HFFc6 (cell line): Measurements from ENCODE around the gene FRY. TPM values are rescaled to one million over a fixed set of nuclear protein-coding genes. Genes with fewer than 3 reads are reported as not detected.

Experiments used
- DNase-seq: peaks from one replicate; pipeline ENCODE4 v3.0.0-alpha.2; 2018
- H3K27ac Mint-ChIP-seq: 2 replicates; pipeline ENCODE4 v1.8.0; 2020; ENCODE audit warnings: mild to moderate bottlenecking, mixed read lengths
- H3K27me3 Mint-ChIP-seq: 2 replicates; pipeline ENCODE4 v1.8.0; 2021; ENCODE audit warnings: mild to moderate bottlenecking, moderate library complexity, mixed read lengths; ENCODE audit not compliant: insufficient read depth
- H3K36me3 Mint-ChIP-seq: 2 replicates; pipeline ENCODE4 v1.8.0; 2021; ENCODE audit warnings: low read depth, mixed read lengths
- H3K4me1 Mint-ChIP-seq: 2 replicates; pipeline ENCODE4 v1.8.0; 2020; ENCODE audit warnings: low read depth, mixed read lengths
- H3K4me3 Mint-ChIP-seq: 2 replicates; pipeline ENCODE4 v1.8.0; 2020; ENCODE audit warnings: mild to moderate bottlenecking, moderate library complexity, mixed read lengths
- H3K9me3 Mint-ChIP-seq: 2 replicates; pipeline ENCODE4 v1.8.0; 2020; ENCODE audit warnings: mild to moderate bottlenecking, mixed read lengths
- total RNA-seq, 6 experiments: library from RNA; stranded (reverse); fragmentation: NEBNext Ultra II Directional; extraction: Animal tissue kit (Norgen Biotek cat#: 25700); gene quantifications; 2 replicates in 1 of 6; 3 replicates in 5 of 6; pipeline ENCODE4 v1.2.3, GENCODE V29; 2021
- TF ChIP-seq, protein P1 (sequence below): fragments of 200-600 bp; sonication (generic); IDR thresholded peaks from 2 replicates; pipeline ENCODE4 v1.5.0; 2021; ENCODE audit warnings: antibody characterized with exemption, mild to moderate bottlenecking

Gene FRY
- total RNA-seq, 6 experiments from 2014 or later = 12.3 to 19.2 (median 13.8) TPM

DNA sequence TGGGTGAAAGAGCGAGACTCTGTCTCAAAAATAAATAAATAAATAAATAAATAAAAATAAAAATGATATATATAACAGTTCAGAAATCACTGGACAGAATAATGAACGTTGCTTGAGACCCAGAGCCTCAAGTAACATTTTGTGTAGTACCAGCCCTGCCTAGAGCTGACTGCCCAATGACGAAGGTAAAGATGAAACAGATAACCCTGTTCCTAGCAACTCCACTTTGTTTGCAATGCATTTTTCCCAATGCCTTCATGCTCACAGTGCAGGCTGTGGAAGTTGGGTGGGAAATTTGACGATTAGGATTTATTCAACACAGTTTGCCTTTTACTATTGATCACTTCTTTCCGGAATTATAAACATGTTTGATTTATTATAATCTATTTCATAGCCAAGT lies 22.2 kb upstream of the FRY start:
- no peak overlapping the region for H3K27ac Mint-ChIP-seq
- TF ChIP-seq, protein P1, sequence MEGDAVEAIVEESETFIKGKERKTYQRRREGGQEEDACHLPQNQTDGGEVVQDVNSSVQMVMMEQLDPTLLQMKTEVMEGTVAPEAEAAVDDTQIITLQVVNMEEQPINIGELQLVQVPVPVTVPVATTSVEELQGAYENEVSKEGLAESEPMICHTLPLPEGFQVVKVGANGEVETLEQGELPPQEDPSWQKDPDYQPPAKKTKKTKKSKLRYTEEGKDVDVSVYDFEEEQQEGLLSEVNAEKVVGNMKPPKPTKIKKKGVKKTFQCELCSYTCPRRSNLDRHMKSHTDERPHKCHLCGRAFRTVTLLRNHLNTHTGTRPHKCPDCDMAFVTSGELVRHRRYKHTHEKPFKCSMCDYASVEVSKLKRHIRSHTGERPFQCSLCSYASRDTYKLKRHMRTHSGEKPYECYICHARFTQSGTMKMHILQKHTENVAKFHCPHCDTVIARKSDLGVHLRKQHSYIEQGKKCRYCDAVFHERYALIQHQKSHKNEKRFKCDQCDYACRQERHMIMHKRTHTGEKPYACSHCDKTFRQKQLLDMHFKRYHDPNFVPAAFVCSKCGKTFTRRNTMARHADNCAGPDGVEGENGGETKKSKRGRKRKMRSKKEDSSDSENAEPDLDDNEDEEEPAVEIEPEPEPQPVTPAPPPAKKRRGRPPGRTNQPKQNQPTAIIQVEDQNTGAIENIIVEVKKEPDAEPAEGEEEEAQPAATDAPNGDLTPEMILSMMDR = no peak

DNA sequence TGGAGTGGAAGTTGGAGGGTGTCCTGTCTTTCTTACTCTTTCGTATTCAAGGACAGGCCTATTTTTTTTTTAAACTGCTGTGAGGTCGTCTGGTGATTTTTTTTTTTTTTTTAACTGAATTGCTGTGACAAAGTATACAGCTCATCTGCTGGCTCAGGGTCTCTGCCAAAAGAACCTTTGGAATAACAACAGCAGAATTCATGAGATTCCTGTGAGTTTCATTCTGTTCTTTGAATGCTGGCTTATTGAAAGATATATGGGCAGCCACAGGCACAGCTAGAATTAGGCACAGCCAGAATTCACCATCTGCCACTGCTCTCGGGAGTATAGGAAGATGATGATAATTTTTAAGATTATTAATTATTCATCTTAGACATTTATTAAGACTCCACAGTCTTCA lies 21.4 kb upstream of the FRY start:
- no peaks in the 10 kb centered on the region for H3K27me3 Mint-ChIP-seq

More for the DNA sequence above, 22.2 kb upstream of the FRY start:
- DNase-seq = no peak
- H3K9me3 Mint-ChIP-seq = no peaks in the 10 kb centered on the region
- H3K27me3 Mint-ChIP-seq = no peaks in the 10 kb centered on the region
- no peak overlapping the region for H3K4me3 Mint-ChIP-seq
- H3K36me3 Mint-ChIP-seq = no peaks in the 10 kb centered on the region
- H3K4me1 Mint-ChIP-seq = peaks cover 13% of the 10 kb centered on the region; the same call in 1 of the 2 replicates

DNA sequence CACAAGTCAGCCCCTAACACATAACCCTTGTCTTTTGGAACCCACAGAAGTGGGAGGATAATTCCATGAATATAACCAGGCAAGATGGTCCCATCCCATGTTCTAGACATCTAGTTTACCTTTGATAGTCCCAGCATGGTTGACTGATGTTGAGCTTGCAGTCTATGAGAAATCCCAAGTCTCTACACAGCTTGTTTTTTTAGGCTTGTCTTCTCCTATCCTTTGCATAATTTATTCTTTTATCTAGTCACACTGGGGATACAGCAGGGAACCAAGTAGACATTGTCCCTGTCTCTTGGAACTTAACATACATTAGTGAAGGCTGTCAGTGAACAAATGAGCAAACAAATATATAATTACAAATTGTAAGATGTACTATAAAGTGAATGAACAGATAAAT lies 19.6 kb upstream of the FRY start:
- H3K27ac Mint-ChIP-seq = no peak overlapping the region
- H3K9me3 Mint-ChIP-seq = no peaks in the 10 kb centered on the region
- no peak for DNase-seq
- TF ChIP-seq, protein P1 = no peak
- no peak overlapping the region for H3K4me3 Mint-ChIP-seq
- no peaks in the 10 kb centered on the region for H3K36me3 Mint-ChIP-seq
- peaks cover 13% of the 10 kb centered on the region; the same call in 1 of the 2 replicates for H3K4me1 Mint-ChIP-seq
- H3K27me3 Mint-ChIP-seq = no peaks in the 10 kb centered on the region

More for the DNA sequence above, 21.4 kb upstream of the FRY start:
- H3K9me3 Mint-ChIP-seq = no peaks in the 10 kb centered on the region
- no peaks in the 10 kb centered on the region for H3K36me3 Mint-ChIP-seq
- H3K4me3 Mint-ChIP-seq = no peak overlapping the region
- no peak overlapping the region for H3K27ac Mint-ChIP-seq
- TF ChIP-seq, protein P1 = no peak
- DNase-seq = no peak
- peaks cover 13% of the 10 kb centered on the region; the same call in 1 of the 2 replicates for H3K4me1 Mint-ChIP-seq

DNA sequence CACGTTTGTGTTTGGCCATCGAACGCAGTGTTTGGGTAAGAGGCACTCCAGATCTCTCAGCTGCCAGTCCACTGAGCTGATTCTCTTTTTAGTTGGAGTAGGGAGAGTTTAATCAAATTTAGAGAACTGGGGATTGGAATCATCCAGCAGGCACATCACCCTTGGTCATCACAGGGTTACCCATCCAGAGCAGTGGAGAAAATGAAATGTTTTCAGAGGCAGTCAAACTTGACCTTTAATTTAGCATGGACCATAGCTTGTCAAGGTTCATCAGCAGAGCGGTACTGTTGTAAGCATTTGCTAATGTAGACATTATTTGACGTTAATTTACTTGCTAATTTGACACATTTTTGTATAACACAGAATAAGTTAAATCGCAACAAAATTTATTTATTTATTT lies 18.4 kb upstream of the FRY start:
- no peaks in the 10 kb centered on the region for H3K27me3 Mint-ChIP-seq
- TF ChIP-seq, protein P1 = no peak
- H3K27ac Mint-ChIP-seq = no peak overlapping the region
- no peak overlapping the region for H3K4me3 Mint-ChIP-seq
- no peaks in the 10 kb centered on the region for H3K9me3 Mint-ChIP-seq
- no peaks in the 10 kb centered on the region for H3K36me3 Mint-ChIP-seq
- peaks cover 7% of the 10 kb centered on the region; the same call in 1 of the 2 replicates for H3K4me1 Mint-ChIP-seq
- no peak for DNase-seq

DNA sequence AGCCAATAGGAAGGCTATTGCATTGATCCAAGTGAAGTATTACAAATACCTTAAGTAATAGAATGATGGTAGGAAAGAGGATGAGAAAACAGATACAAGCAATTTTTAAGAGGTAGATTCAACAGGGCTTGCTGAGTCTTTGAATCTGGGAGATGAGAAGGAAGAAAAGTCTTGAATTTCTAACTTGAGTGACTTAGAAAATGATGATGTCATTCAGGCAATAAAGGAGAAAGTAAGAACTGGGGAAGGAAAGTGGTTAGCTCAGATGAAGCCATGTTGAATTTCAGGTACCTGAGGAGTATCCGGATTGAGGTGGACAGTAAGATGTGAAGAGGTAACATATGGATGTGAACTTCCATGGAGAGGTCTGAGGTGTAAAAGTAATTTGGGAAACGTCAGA lies 15.5 kb upstream of the FRY start:
- TF ChIP-seq, protein P1 = no peak
- H3K4me3 Mint-ChIP-seq = no peak overlapping the region

DNA sequence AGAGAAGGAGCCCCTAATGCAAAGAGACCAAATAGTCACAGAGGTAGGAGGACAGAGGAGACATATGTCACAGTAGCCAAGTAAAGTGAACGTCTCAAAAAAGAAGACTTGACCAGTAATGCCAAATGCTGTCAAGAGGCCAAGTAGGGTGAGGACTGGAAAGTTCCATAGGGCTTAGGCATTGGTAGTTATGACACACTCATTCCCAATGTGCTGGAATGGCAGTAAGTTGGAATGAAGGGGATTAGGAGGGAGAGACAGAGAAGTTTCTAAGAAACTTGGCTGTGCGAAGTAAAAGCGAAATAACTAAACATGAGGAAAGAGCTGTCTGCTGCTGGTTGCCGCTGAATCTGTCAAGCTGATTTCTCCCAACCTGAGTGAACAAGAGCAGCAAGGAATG lies 14.9 kb upstream of the FRY start:
- H3K4me1 Mint-ChIP-seq = no peaks in the 10 kb centered on the region
- no peaks in the 10 kb centered on the region for H3K9me3 Mint-ChIP-seq
- DNase-seq = no peak
- no peaks in the 10 kb centered on the region for H3K27me3 Mint-ChIP-seq
- H3K4me3 Mint-ChIP-seq = no peak overlapping the region
- H3K27ac Mint-ChIP-seq = no peak overlapping the region
- TF ChIP-seq, protein P1 = no peak
- no peaks in the 10 kb centered on the region for H3K36me3 Mint-ChIP-seq

More for the DNA sequence above, 15.5 kb upstream of the FRY start:
- H3K27ac Mint-ChIP-seq = no peak overlapping the region
- H3K27me3 Mint-ChIP-seq = no peaks in the 10 kb centered on the region
- no peaks in the 10 kb centered on the region for H3K4me1 Mint-ChIP-seq
- H3K9me3 Mint-ChIP-seq = no peaks in the 10 kb centered on the region
- no peak for DNase-seq
- no peaks in the 10 kb centered on the region for H3K36me3 Mint-ChIP-seq
